Measurements from ENCODE around the gene CAMK2N1. TPM values are rescaled to one million over a fixed set of nuclear protein-coding genes. Genes with fewer than 3 reads are reported as not detected.

The CAMK2N1 gene
- total and polyA plus RNA-seq, 4 donors: 12.3 to 15.1 (median 13.9) TPM

DNA sequence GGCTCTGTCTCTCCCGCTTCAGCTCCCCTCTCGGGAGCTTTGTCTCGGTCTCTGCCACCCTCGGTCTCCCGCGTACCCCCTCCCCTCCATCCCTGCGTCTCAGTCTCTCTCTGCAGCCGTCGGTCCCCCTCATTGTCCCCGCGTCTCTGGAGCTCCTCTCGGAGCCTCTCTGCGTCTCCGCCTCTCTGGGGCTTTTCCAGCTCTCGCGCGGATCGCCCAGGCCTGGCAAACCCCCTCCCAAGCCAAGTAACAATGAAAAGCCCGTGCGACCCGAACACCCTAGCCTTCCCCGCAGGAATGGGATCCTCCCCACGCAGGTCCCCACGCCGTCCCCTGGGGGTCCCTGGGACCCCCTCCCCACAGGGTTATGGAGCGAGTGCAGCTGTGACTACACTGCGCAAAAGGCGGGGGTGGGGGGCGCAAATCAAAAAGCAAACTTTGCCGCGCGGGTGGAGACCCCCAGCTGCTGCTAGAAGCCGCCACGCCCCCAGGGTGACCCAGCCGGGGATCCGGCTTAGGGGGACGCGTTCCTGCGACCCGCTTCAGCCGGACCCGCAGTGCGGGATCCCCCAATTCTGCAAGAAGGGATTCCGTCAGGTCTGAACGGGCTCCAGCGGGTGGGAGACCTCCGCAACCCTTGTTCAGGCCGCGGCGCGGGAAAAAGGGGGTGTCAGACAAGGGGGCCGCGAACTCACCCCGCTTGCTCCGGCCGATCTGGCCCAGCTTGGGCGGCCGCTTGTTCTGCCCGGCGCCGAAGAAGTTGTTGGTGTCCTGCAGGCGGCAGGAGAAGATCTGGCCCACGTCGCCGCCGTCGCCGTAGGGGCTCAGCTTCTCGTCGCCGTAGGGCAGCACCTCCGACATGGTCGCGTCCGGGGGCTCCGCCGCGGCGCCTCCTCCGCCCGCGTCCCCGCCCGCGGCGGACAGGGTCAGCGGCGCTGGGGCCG lies 1.2 kb downstream of the CAMK2N1 start:
- H3K36me3 ChIP-seq (ENCODE audit: control insufficient read depth in 4 of 4, insufficient read depth in 3 of 4, low read depth in 1 of 4, low read length in 3 of 4): no peaks in the 10 kb centered on the region
- TF ChIP-seq HNF4A (conservative IDR thresholded peaks at IDR 0.05) (no peak), FOXA2 (IDR thresholded peaks at IDR 0.05) (no peak), CTCF (IDR thresholded peaks at IDR 0.05; ENCODE audit: low read depth, low read length, missing input control) (no peak), TAF1 (conservative IDR thresholded peaks at IDR 0.05) (no peak), ZBTB33 (IDR thresholded peaks at IDR 0.05) (no peak), FOXA1 (IDR thresholded peaks at IDR 0.05) (no peak), HNF4G (IDR thresholded peaks at IDR 0.05) (no peak), RXRA (IDR thresholded peaks at IDR 0.05) (no peak), SP1 (IDR thresholded peaks at IDR 0.05) (no peak), NR2F2 (IDR thresholded peaks at IDR 0.05) (no peak), JUND (IDR thresholded peaks at IDR 0.05) (no peak), YY1 (IDR thresholded peaks at IDR 0.05) (no peak), RAD21 (IDR thresholded peaks at IDR 0.05) (no peak)
- TF ChIP-seq, protein P1, sequence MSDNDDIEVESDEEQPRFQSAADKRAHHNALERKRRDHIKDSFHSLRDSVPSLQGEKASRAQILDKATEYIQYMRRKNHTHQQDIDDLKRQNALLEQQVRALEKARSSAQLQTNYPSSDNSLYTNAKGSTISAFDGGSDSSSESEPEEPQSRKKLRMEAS (IDR thresholded peaks at IDR 0.05): no peak
- TF ChIP-seq, protein P2, sequence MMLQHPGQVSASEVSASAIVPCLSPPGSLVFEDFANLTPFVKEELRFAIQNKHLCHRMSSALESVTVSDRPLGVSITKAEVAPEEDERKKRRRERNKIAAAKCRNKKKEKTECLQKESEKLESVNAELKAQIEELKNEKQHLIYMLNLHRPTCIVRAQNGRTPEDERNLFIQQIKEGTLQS (IDR thresholded peaks at IDR 0.05): no peak
- TF ChIP-seq, protein P3, sequence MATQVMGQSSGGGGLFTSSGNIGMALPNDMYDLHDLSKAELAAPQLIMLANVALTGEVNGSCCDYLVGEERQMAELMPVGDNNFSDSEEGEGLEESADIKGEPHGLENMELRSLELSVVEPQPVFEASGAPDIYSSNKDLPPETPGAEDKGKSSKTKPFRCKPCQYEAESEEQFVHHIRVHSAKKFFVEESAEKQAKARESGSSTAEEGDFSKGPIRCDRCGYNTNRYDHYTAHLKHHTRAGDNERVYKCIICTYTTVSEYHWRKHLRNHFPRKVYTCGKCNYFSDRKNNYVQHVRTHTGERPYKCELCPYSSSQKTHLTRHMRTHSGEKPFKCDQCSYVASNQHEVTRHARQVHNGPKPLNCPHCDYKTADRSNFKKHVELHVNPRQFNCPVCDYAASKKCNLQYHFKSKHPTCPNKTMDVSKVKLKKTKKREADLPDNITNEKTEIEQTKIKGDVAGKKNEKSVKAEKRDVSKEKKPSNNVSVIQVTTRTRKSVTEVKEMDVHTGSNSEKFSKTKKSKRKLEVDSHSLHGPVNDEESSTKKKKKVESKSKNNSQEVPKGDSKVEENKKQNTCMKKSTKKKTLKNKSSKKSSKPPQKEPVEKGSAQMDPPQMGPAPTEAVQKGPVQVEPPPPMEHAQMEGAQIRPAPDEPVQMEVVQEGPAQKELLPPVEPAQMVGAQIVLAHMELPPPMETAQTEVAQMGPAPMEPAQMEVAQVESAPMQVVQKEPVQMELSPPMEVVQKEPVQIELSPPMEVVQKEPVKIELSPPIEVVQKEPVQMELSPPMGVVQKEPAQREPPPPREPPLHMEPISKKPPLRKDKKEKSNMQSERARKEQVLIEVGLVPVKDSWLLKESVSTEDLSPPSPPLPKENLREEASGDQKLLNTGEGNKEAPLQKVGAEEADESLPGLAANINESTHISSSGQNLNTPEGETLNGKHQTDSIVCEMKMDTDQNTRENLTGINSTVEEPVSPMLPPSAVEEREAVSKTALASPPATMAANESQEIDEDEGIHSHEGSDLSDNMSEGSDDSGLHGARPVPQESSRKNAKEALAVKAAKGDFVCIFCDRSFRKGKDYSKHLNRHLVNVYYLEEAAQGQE (IDR thresholded peaks at IDR 0.05): no peak
- H3K4me3 ChIP-seq (ENCODE audit: low read depth in 1 of 3, low read length in 3 of 3): peak overlapping the region; percentile 80 to 88 (median 87)
- H3K27ac ChIP-seq (ENCODE audit: low read depth in 1 of 2, low read length in 2 of 2): peak overlapping the region; percentile 71 to 85
- no peaks in the 10 kb centered on the region for H3K9me3 ChIP-seq (ENCODE audit: control insufficient read depth in 4 of 4, low read length in 3 of 4)
- under 1% methylated on average over 89 of the region's 89 CpGs for WGBS
- peak overlapping the region; percentile 36 to 76 for H3K9ac ChIP-seq (ENCODE audit: low read depth in 1 of 2, low read length in 2 of 2)
- no peak for DNase-seq (ENCODE audit: low spot score)
- no peaks in the 10 kb centered on the region for H3K27me3 ChIP-seq (ENCODE audit: control insufficient read depth in 4 of 4, insufficient read depth in 4 of 4, low read length in 3 of 4)
- H3K4me1 ChIP-seq (ENCODE audit: control insufficient read depth in 4 of 4, insufficient read depth in 4 of 4, low read length in 3 of 4): peaks cover 11 to 57% (median 44%) of the 10 kb centered on the region in 4 donors
